Activated T-helper 1 cell treated with anti-CD3 and anti-CD28 coated beads, Interleukin-12 subunit alpha, Interleukin-12 subunit beta, Interleukin-2, Interleukin-4 antibody, amounts not matched to agents 30 ng/mL and 10 ng/mL and 1 ng/mL, durations not matched to agents 14 hours and 24 hours and 36 hours (primary cell): ENCODE data around the gene REXO4. TPM values are rescaled to one million over a fixed set of nuclear protein-coding genes. Genes with fewer than 3 reads are reported as not detected.
"Not testable (repeated sequence)": the region's sequence is repeated elsewhere in the genome, so short reads cannot be mapped to it uniquely, and the experiment has no call there.

ENCODE experiments used
- DNase-seq: peaks from one replicate; pipeline ENCODE4 v3.0.0; 2021; ENCODE audit warnings: low spot score
- H3K27ac Mint-ChIP-seq: one replicate; pipeline ENCODE4 v1.8.0; 2021; ENCODE audit warnings: mild to moderate bottlenecking, mixed read lengths
- H3K27me3 Mint-ChIP-seq: one replicate; pipeline ENCODE4 v1.8.0; 2022; ENCODE audit warnings: mild to moderate bottlenecking, moderate library complexity, mixed read lengths; ENCODE audit not compliant: insufficient read depth
- H3K36me3 Mint-ChIP-seq: one replicate; pipeline ENCODE4 v1.8.0; 2021; ENCODE audit warnings: low read depth, mixed read lengths
- H3K4me1 Mint-ChIP-seq: one replicate; pipeline ENCODE4 v1.8.0; 2021; ENCODE audit warnings: low read depth, mixed read lengths
- H3K4me3 Mint-ChIP-seq: one replicate; pipeline ENCODE4 v1.8.0; 2021; ENCODE audit warnings: mild to moderate bottlenecking, moderate library complexity, mixed read lengths
- H3K9me3 Mint-ChIP-seq: one replicate; pipeline ENCODE4 v1.8.0; 2021; ENCODE audit warnings: mixed read lengths
- intact Hi-C: fragments of 100-400 bp; cut with micrococcal nuclease; formaldehyde crosslinking; loops from one replicate; pipeline ENCODE4 v1.15.1; 2024
- total RNA-seq: library from RNA; stranded (reverse); gene quantifications from 2 replicates; pipeline ENCODE4 v1.2.3, GENCODE V29; 2022

REXO4 gene
- total RNA-seq, 1 donor from 2014 or later: 42.5 TPM

- no peak overlapping the region for H3K27ac Mint-ChIP-seq
- DNase-seq: no peak
- H3K9me3 Mint-ChIP-seq: no peaks in the 10 kb centered on the region
- H3K36me3 Mint-ChIP-seq: no peaks in the 10 kb centered on the region
- intact Hi-C loops: no loop called here
- H3K4me1 Mint-ChIP-seq: no peaks in the 10 kb centered on the region
- no peak overlapping the region for H3K4me3 Mint-ChIP-seq
- H3K27me3 Mint-ChIP-seq: peaks cover 9% of the 10 kb centered on the region
Observed at GRCh38 chr9:133457233-133457632, 39.4 kb upstream of the REXO4 start.

- Mint-ChIP-seq H3K36me3 (no peaks in the 10 kb centered on the region), H3K4me3 (no peak overlapping the region), H3K27ac (no peak overlapping the region), H3K4me1 (no peaks in the 10 kb centered on the region), H3K9me3 (no peaks in the 10 kb centered on the region), H3K27me3 (peaks cover 5% of the 10 kb centered on the region)
- DNase-seq: no peak
- intact Hi-C loops: no loop called here
Observed at GRCh38 chr9:133456409-133456808, 38.6 kb upstream of the REXO4 start.

DNA sequence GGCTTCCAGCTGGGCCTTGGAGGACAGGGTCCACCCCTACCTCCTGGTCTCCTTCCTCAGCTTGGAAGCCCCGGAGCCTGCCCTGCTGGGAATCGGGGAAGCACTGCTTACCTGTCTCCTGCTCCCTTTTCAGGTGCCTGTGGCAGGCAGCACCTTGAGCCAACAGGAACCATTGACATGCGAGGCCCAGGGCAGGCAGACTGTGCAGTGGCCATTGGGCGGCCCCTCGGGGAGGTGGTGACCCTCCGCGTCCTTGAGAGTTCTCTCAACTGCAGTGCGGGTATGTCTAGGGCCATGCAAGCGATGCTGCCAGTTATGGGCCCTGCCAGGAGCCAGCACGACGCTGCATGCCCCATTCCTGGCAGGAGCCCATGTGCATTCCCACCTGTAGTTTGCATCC, 38.1 kb upstream of the REXO4 start:
- H3K36me3 Mint-ChIP-seq: no peaks in the 10 kb centered on the region
- H3K9me3 Mint-ChIP-seq: no peaks in the 10 kb centered on the region
- intact Hi-C loops: no loop called here
- H3K4me3 Mint-ChIP-seq: no peak overlapping the region
- H3K27ac Mint-ChIP-seq: no peak overlapping the region
- H3K27me3 Mint-ChIP-seq: peaks cover 1% of the 10 kb centered on the region
- no peak for DNase-seq
- no peaks in the 10 kb centered on the region for H3K4me1 Mint-ChIP-seq

DNA sequence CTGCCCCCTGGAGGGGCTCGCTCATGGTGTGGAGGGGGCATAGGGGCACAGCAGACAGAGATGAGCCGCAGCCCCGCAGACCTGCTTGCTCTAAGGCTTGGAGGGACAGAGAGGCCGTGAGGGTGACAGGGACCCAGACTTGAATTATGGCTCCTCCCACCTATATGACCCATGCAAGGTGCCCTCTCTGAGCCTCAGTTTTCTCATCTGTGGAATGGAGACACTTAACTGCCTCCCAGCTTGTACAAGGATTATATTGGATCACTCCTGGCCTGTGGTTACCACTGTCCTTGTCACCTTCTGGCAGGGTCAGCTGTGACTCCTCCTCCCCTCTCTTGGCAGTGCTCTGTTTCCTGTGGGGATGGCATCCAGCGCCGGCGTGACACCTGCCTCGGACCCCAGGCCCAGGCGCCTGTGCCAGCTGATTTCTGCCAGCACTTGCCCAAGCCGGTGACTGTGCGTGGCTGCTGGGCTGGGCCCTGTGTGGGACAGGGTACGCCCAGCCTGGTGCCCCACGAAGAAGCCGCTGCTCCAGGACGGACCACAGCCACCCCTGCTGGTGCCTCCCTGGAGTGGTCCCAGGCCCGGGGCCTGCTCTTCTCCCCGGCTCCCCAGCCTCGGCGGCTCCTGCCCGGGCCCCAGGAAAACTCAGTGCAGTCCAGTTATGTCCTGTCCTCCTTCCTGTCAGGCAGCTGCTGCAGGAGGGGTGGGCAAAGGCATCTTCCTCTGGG, 37.3 kb upstream of the REXO4 start:
- H3K27ac Mint-ChIP-seq: no peak overlapping the region
- no peaks in the 10 kb centered on the region for H3K36me3 Mint-ChIP-seq
- no peaks in the 10 kb centered on the region for H3K4me1 Mint-ChIP-seq
- intact Hi-C loops: no loop called here
- H3K27me3 Mint-ChIP-seq: peaks cover 1% of the 10 kb centered on the region
- H3K4me3 Mint-ChIP-seq: no peak overlapping the region
- no peaks in the 10 kb centered on the region for H3K9me3 Mint-ChIP-seq
- DNase-seq: no peak

- intact Hi-C loops: no loop called here
- Mint-ChIP-seq H3K27me3 (peaks cover 1% of the 10 kb centered on the region), H3K9me3 (no peaks in the 10 kb centered on the region), H3K4me1 (no peaks in the 10 kb centered on the region), H3K27ac (no peak overlapping the region), H3K4me3 (no peak overlapping the region), H3K36me3 (no peaks in the 10 kb centered on the region)
- no peak for DNase-seq
Observed at GRCh38 chr9:133454325-133454724, 36.5 kb upstream of the REXO4 start.

DNA sequence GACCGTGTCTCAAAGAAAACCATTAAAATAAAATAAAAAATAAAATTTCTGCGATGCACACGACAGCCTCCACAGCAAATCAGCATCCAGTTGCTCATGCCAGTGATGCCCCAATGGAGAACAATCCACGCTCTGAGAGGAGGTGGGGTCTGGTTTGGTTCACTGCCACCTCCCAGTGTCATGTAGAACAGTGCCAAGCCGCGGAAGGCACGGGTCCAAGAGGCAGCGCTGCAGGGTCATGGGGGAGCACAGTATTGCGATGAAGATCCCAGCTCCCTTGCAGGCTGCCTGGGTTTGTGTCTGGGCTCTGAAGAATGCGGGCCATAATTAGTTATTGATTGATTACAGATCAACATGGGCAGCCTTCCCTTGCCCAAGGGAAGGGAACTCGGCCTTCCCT, 35.8 kb upstream of the REXO4 start:
- DNase-seq: no peak
- no peak overlapping the region for H3K4me3 Mint-ChIP-seq
- intact Hi-C loops: no loop called here
- H3K27ac Mint-ChIP-seq: no peak overlapping the region
- peaks cover 1% of the 10 kb centered on the region for H3K27me3 Mint-ChIP-seq
- no peaks in the 10 kb centered on the region for H3K9me3 Mint-ChIP-seq
- no peaks in the 10 kb centered on the region for H3K4me1 Mint-ChIP-seq
- no peaks in the 10 kb centered on the region for H3K36me3 Mint-ChIP-seq

DNA sequence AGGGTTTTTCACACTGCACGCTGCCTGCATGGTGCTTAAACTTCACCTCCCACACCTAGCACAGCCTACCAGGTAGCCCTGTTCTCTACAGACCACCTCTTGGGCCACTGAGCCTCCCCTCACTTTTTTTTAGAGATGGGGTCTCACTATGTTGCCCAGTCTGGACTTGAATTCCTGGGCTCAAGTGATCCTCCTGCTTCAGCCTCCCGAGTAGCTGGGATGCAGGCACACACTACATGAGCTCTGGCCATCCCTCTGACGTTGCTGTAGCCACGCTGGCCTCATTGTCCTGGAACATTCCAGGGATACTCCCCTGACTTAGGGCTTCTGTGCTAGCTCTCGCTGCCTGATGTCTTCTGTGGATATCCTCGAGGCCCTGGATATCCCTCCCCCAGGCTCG, 34.8 kb upstream of the REXO4 start:
- Mint-ChIP-seq H3K4me1 (no peaks in the 10 kb centered on the region), H3K4me3 (no peak overlapping the region), H3K36me3 (no peaks in the 10 kb centered on the region), H3K27ac (no peak overlapping the region), H3K27me3 (peaks cover 1% of the 10 kb centered on the region), H3K9me3 (no peaks in the 10 kb centered on the region)
- DNase-seq: no peak
- intact Hi-C loops: no loop called here

DNA sequence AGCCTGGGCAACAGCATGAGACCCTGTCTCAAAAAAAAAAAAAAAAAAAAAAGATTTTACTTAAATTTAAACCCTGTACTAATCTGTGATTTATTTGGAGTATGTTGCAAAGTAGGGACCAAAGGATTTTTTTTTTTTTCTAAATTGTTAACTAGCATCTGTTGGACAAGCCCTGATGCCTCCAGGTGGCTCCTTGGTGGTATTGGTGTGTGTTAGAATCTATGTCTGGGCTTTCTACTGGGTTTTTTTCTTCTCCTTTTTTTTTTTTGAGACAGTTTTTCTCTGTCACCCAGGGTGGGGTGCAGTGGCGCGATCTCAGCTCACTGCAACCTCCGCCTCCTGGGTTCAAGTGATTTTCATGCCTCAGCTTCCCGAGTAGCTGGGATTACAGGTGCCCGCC, 34.1 kb upstream of the REXO4 start:
- H3K36me3 Mint-ChIP-seq, H3K4me1 Mint-ChIP-seq, intact Hi-C loops, H3K9me3 Mint-ChIP-seq, H3K27me3 Mint-ChIP-seq, H3K27ac Mint-ChIP-seq, H3K4me3 Mint-ChIP-seq, DNase-seq: not testable (repeated sequence)

DNA sequence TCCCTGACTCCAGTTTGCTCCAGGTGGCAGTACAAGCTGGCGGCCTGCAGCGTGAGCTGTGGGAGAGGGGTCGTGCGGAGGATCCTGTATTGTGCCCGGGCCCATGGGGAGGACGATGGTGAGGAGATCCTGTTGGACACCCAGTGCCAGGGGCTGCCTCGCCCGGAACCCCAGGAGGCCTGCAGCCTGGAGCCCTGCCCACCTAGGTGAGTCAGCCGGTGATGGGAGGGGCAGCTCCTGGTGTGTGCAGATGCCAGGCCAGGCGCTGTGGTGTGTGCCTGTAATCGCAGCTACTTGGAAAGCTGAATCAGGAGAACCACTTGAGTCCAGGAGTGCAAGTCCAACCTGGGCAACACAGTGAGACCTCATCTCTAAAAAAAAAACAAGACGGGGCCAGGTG, 31.9 kb upstream of the REXO4 start:
- Mint-ChIP-seq H3K27ac (no peak overlapping the region), H3K9me3 (no peaks in the 10 kb centered on the region), H3K36me3 (no peaks in the 10 kb centered on the region), H3K4me1 (no peaks in the 10 kb centered on the region), H3K27me3 (peaks cover 5% of the 10 kb centered on the region), H3K4me3 (no peak overlapping the region)
- intact Hi-C loops: no loop called here
- DNase-seq: no peak

DNA sequence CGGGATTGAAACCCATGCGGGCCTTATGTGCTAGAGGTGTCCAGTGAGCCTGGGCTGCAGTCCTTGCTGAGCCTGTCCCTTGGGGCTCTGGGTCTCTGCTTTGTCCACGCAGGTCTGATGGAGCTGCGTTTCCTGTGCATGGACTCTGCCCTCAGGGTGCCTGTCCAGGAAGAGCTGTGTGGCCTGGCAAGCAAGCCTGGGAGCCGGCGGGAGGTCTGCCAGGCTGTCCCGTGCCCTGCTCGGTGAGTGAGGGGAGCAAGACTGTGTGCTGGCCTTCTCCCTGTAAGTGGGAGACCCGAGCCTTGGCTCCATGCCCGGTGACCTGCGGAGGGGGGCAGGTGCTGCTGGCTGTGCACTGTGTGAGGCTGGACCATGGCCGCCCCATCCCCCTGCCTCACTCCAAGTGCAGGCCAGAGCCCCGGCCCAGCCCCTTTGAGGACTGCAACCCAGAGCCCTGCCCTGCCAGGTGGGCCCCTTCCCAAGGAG, 30.7 kb upstream of the REXO4 start:
- no peaks in the 10 kb centered on the region for H3K9me3 Mint-ChIP-seq
- H3K4me3 Mint-ChIP-seq: no peak overlapping the region
- intact Hi-C loops: no loop called here
- no peaks in the 10 kb centered on the region for H3K4me1 Mint-ChIP-seq
- H3K27ac Mint-ChIP-seq: no peak overlapping the region
- H3K36me3 Mint-ChIP-seq: no peaks in the 10 kb centered on the region
- DNase-seq: no peak
- H3K27me3 Mint-ChIP-seq: peaks cover 5% of the 10 kb centered on the region

DNA sequence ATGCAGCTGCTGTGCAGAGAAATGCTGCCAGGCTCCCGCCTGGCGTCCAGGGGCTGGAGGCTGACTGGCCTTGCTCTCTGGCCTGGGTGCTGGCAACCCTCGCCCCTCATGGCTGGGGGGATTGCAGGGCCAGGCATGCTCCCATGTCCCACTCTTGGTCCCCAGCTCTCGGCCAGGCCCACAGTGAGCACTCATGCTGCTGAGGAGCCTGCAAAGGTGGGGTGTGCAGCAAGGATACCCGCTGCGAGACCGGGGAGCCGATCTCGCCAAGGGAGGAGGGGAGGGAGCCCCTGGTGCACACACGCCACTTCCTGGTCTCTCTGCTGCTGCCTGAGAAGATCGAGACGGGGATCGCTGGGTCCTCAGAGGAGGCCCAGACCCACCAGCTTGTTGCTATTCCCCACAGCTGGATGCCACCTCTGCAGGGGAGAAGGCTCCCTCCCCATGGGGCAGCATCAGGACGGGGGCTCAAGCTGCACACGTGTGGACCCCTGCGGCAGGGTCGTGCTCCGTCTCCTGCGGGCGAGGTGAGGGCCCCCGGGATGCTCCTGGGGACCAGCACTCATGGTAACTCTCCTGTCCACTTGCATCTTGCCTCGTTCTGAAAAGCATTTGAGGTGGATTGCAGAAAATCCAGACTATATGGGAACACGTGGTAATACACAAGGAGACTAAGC, 27.6 kb upstream of the REXO4 start:
- Mint-ChIP-seq H3K4me1 (no peaks in the 10 kb centered on the region), H3K27me3 (peaks cover 4% of the 10 kb centered on the region), H3K36me3 (no peaks in the 10 kb centered on the region), H3K9me3 (no peaks in the 10 kb centered on the region), H3K27ac (no peak overlapping the region), H3K4me3 (no peak overlapping the region)
- no peak for DNase-seq
- intact Hi-C loops: no loop called here

DNA sequence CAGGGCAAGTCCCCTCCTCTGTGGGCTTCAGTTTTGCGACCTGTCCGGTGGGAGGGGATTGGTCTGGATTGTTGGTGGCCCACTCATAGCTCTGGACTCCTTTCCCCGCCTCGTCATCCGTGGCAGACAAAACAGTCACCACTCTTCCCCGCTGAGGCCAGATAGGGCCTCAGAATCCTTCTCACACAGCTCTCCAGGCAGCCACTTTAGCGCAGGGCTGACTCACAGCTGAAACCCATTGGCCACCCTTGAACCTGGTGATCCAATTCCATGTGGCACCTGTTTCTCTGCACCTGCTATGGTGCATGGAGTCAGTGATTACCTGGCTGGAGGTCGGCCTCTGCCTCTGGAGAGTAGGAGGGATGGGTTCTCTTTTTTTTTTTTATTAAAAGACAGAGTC, 26.2 kb upstream of the REXO4 start:
- Mint-ChIP-seq H3K4me3 (no peak overlapping the region), H3K27ac (no peak overlapping the region), H3K27me3 (peaks cover 4% of the 10 kb centered on the region), H3K4me1 (no peaks in the 10 kb centered on the region), H3K9me3 (no peaks in the 10 kb centered on the region), H3K36me3 (no peaks in the 10 kb centered on the region)
- intact Hi-C loops: no loop called here
- no peak for DNase-seq

GRCh38 chr9:133443248-133443647, 25.4 kb upstream of the REXO4 start:
- H3K4me3 Mint-ChIP-seq: no peak overlapping the region
- intact Hi-C loops: no loop called here
- no peaks in the 10 kb centered on the region for H3K36me3 Mint-ChIP-seq
- no peak for DNase-seq
- H3K4me1 Mint-ChIP-seq: no peaks in the 10 kb centered on the region
- H3K27me3 Mint-ChIP-seq: peaks cover 4% of the 10 kb centered on the region
- H3K27ac Mint-ChIP-seq: no peak overlapping the region
- no peaks in the 10 kb centered on the region for H3K9me3 Mint-ChIP-seq
